HepG2 (cell line): Measurements from ENCODE around the gene RASSF4. TPM values are rescaled to one million over a fixed set of nuclear protein-coding genes. Genes with fewer than 3 reads are reported as not detected.

Experiments
- CREM ChIP-seq, 2 experiments: sonication (generic) in 1 of 2; formaldehyde crosslinking in 1 of 2; IDR thresholded peaks; 2 replicates each; pipeline versions ENCODE4 v1.4.0 to v1.6.1; 2016 to 2020; ENCODE audit warnings: antibody characterized with exemption in 1 of 2, mild to moderate bottlenecking in 1 of 2, missing genetic modification reagents in 1 of 2
- CTCF ChIP-seq: sonication (generic); formaldehyde crosslinking; IDR thresholded peaks from 2 replicates; pipeline ENCODE4 v1.5.0; 2020; ENCODE audit warnings: mild to moderate bottlenecking, missing genetic modification reagents, moderate library complexity
- DNMT1 ChIP-seq: sonication (generic); formaldehyde crosslinking; IDR thresholded peaks from 2 replicates; pipeline ENCODE4 v1.5.1; 2020; ENCODE audit warnings: mild to moderate bottlenecking, missing genetic modification reagents
- HNRNPL ChIP-seq: fragments of 200-400 bp; formaldehyde crosslinking; IDR thresholded peaks from 2 replicates; pipeline ENCODE4 v1.6.1; 2017; ENCODE audit warnings: mild to moderate bottlenecking, low read depth, low read length
- KLF6 ChIP-seq: IDR thresholded peaks from 2 replicates; pipeline ENCODE4 v1.8.0; 2016; ENCODE audit warnings: missing biosample characterization, missing genetic modification reagents
- KLF9 ChIP-seq: IDR thresholded peaks from 2 replicates; pipeline ENCODE4 v1.6.1; 2016; ENCODE audit warnings: low read depth
- MAX ChIP-seq: IDR thresholded peaks from 2 replicates; pipeline ENCODE4 v1.6.1; 2012; ENCODE audit warnings: inconsistent platforms
- PHF21A ChIP-seq: sonication (generic); formaldehyde crosslinking; IDR thresholded peaks from 2 replicates; pipeline ENCODE4 v1.5.0; 2020; ENCODE audit warnings: mild to moderate bottlenecking, missing genetic modification reagents
- TEAD3 ChIP-seq: optimal IDR thresholded peaks from 2 replicates; pipeline ENCODE3; 2016; ENCODE audit warnings: borderline replicate concordance
- ZFX ChIP-seq: sonication (generic); formaldehyde crosslinking; IDR thresholded peaks from 2 replicates; pipeline ENCODE4 v1.4.0; 2020; ENCODE audit warnings: mild to moderate bottlenecking, low read depth, missing genetic modification reagents, moderate library complexity
- ZFY ChIP-seq: sonication (generic); formaldehyde crosslinking; IDR thresholded peaks from 2 replicates; pipeline ENCODE4 v1.4.0; 2020; ENCODE audit warnings: missing genetic modification reagents
- ZNF263 ChIP-seq: sonication (generic); formaldehyde crosslinking; IDR thresholded peaks from 2 replicates; pipeline ENCODE4 v1.4.0; 2020; ENCODE audit warnings: missing genetic modification reagents
- polyA plus RNA-seq, 8 experiments: library from polyadenylated mRNA; depleted of rRNA in 3 of 8; stranded (reverse) in 7 of 8; unstranded in 1 of 8; fragments of >200 nt; fragmentation: Illumina TruSeq in 4 of 8; extraction: Trizol in 4 of 8; gene quantifications; 2 replicates each; pipeline versions ENCODE4 v1.2.1 to v1.2.3, GENCODE V29; 2011 to 2016; ENCODE audit warnings: low read depth in 4 of 8, missing spikeins in 1 of 8, mixed read lengths in 1 of 8; ENCODE audit not compliant: insufficient read depth in 1 of 8
- total RNA-seq, 5 experiments: library from RNA; depleted of rRNA; stranded (reverse); fragments of >200 nt; fragmentation: Illumina TruSeq; extraction: Trizol; gene quantifications; 2 replicates each; pipeline ENCODE4 v1.2.3, GENCODE V29; 2016; ENCODE audit warnings: low read depth in 1 of 5
- TF ChIP-seq, protein P1 (sequence below): sonication (generic); formaldehyde crosslinking; IDR thresholded peaks from 2 replicates; pipeline ENCODE4 v1.8.1; 2022; ENCODE audit warnings: mild to moderate bottlenecking, missing genetic modification reagents
- TF ChIP-seq, protein P2 (sequence below): sonication (generic); formaldehyde crosslinking; IDR thresholded peaks from 2 replicates; pipeline ENCODE4 v1.5.0; 2020; ENCODE audit warnings: mild to moderate bottlenecking, missing genetic modification reagents, borderline replicate concordance

RASSF4 gene
- total and polyA plus RNA-seq, 2 of the 13 experiments (the other 11 are each of a cell fraction or from before 2014, with no cell fraction given): 34.0 to 51.7 TPM

DNA sequence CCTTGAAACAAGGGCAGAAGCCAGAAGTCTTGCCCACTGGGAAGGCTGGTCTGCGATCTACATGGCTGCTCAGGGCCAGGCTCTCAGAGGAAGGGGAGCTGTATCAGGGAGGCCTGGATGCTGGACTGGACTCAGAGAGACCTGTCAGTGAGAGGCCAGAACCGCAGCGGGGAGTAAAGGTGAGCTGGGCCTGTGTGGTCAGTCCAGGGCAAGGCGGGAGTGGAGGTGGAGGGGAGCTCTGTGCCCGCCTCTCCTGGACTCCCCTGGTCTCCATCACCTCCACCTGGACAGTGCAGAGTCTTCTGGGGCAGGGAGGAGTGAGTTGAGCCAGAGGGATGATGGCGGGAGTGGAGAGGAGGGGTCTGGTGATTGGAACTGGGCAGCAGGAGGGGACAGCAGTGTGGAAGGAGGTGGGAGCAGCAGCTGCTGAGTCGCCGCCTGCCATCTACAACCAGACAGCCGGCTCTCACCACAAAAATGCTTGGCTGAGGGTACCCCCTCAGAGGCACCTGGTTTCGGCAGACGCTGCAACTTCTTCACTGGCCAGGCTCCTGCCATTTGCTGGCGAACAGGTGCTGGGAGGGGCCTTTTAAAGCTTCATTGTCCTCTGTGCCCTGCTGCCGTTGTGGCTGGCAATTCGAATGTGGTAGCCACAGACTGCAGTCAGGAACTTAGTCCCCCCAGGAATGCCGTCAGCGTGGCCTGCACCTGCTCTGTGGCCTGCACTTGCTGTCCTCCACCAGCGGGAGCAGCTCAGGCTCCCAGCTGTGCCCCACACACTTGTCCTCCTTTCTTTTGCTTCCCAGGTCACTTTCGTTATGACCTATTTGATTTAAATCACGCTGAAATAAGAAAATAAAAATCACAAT lies 3.5 kb downstream of the RASSF4 start (continued):
- TF ChIP-seq, protein P1, sequence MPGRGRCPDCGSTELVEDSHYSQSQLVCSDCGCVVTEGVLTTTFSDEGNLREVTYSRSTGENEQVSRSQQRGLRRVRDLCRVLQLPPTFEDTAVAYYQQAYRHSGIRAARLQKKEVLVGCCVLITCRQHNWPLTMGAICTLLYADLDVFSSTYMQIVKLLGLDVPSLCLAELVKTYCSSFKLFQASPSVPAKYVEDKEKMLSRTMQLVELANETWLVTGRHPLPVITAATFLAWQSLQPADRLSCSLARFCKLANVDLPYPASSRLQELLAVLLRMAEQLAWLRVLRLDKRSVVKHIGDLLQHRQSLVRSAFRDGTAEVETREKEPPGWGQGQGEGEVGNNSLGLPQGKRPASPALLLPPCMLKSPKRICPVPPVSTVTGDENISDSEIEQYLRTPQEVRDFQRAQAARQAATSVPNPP (CRISPR knock-in tag): no peak
- TF ChIP-seq KLF6 (CRISPR knock-in tag): no peak
- TF ChIP-seq, protein P2, sequence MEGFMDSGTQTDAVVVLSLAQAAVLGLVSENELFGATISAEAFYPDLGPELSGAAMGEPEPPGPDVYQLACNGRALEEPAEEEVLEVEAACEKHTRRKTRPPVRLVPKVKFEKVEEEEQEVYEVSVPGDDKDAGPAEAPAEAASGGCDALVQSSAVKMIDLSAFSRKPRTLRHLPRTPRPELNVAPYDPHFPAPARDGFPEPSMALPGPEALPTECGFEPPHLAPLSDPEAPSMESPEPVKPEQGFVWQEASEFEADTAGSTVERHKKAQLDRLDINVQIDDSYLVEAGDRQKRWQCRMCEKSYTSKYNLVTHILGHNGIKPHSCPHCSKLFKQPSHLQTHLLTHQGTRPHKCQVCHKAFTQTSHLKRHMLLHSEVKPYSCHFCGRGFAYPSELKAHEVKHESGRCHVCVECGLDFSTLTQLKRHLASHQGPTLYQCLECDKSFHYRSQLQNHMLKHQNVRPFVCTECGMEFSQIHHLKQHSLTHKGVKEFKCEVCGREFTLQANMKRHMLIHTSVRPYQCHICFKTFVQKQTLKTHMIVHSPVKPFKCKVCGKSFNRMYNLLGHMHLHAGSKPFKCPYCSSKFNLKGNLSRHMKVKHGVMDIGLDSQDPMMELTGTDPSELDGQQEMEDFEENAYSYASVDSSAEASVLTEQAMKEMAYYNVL: 0 out of 2 replicates have a peak, but pooled peaks have one; percentile 29
- 0 out of 2 replicates have a peak, but pooled peaks have one; percentile 53 for TF ChIP-seq DNMT1 (CRISPR knock-in tag)
- no peak for TF ChIP-seq KLF9 (CRISPR knock-in tag)
- TF ChIP-seq ZNF263: peak; percentile 67
- TF ChIP-seq HNRNPL: peak; percentile 16; the same call in 1 of the 2 replicates
- peak; percentile 40; the same call in 1 of the 2 replicates for TF ChIP-seq ZFY
- peak; percentile 36 for TF ChIP-seq CTCF (CRISPR knock-in tag)
- peak; percentile 62 for TF ChIP-seq MAX
- TF ChIP-seq CREM (IDR thresholded peaks at IDR 0.05): 0 out of 2 replicates have a peak, but pooled peaks have one; percentile 10
- no peak for TF ChIP-seq CREM (CRISPR knock-in tag; IDR thresholded peaks at IDR 0.05)
- 0 out of 2 replicates have a peak, but pooled peaks have one; percentile 30 for TF ChIP-seq ZFX (CRISPR knock-in tag)
- no peak for TF ChIP-seq PHF21A (CRISPR knock-in tag)
- TF ChIP-seq TEAD3: peak; percentile 69
